GM18861 (cell line): ENCODE measurements around the gene POR.
"Not testable (repeated sequence)": the region's sequence is repeated elsewhere in the genome, so short reads cannot be mapped to it uniquely, and the experiment has no call there.

Source experiments
- ATAC-seq: cut with Tn5 transposase; IDR thresholded peaks from one replicate; pipeline ENCODE4 v1.9.1; 2021; ENCODE audit not compliant: unreplicated experiment

The POR gene

GRCh38 chr7:75884476-75884875 is 30.5 kb upstream of the POR start:
- no peak for ATAC-seq

GRCh38 chr7:75885036-75885435 is 29.9 kb upstream of the POR start:
- ATAC-seq = no peak

- no peak for ATAC-seq
Measured at GRCh38 chr7:75887669-75888369, 27.1 kb upstream of the POR start.

GRCh38 chr7:75888464-75889222 is 26.3 kb upstream of the POR start:
- no peak for ATAC-seq

GRCh38 chr7:75889223-75889825 is 25.6 kb upstream of the POR start:
- ATAC-seq = no peak

- ATAC-seq = no peak
Measured at GRCh38 chr7:75889826-75890225, 25.1 kb upstream of the POR start.

- ATAC-seq = not testable (repeated sequence)
Measured at GRCh38 chr7:75891237-75891636, 23.7 kb upstream of the POR start.

GRCh38 chr7:75891815-75892411 is 23.0 kb upstream of the POR start:
- no peak for ATAC-seq

GRCh38 chr7:75892634-75893272 is 22.2 kb upstream of the POR start:
- no peak for ATAC-seq

GRCh38 chr7:75896803-75897327 is 18.1 kb upstream of the POR start:
- ATAC-seq = no peak

- ATAC-seq = no peak
Measured at GRCh38 chr7:75900617-75901315, 14.2 kb upstream of the POR start.

GRCh38 chr7:75905785-75906604 is 9.0 kb upstream of the POR start:
- ATAC-seq = no peak

- no peak for ATAC-seq
Measured at GRCh38 chr7:75906991-75907667, 7.8 kb upstream of the POR start.

GRCh38 chr7:75907668-75908039 is 7.3 kb upstream of the POR start:
- ATAC-seq = not testable (repeated sequence)

GRCh38 chr7:75909521-75910132 is 5.3 kb upstream of the POR start:
- ATAC-seq = no peak

- not testable (repeated sequence) for ATAC-seq
Measured at GRCh38 chr7:75911186-75911585, 3.8 kb upstream of the POR start.

GRCh38 chr7:75913437-75913836 is 1.5 kb upstream of the POR start:
- no peak for ATAC-seq

GRCh38 chr7:75914169-75914654 is 743 bp upstream of the POR start:
- ATAC-seq = no peak
